ENCODE measurements around the gene PDE6B. TPM values are rescaled to one million over a fixed set of nuclear protein-coding genes. Genes with fewer than 3 reads are reported as not detected.

Gene PDE6B
- total RNA-seq, 4 donors from 2014 or later: 6.4 to 26.4 (median 14.4) TPM

GRCh38 chr4:651884-652642 lies 26.7 kb downstream of the PDE6B start:
- H3K4me1 ChIP-seq: peaks cover 8% of the 10 kb centered on the region in 2 donors
- H3K27me3 ChIP-seq: no peaks in the 10 kb centered on the region
- intact Hi-C loops (cut with DNase I): no loop called here
- no peak for TF ChIP-seq CTCF (IDR thresholded peaks at IDR 0.05)
- no peak for TF ChIP-seq POLR2A (IDR thresholded peaks at IDR 0.05)
- 65 to 68% methylated on average over 23 to 24 of the region's 24 CpGs for WGBS, 2 donors
- no peaks in the 10 kb centered on the region for H3K36me3 ChIP-seq
- H3K9me3 ChIP-seq: no peaks in the 10 kb centered on the region
- no peak overlapping the region for H3K4me3 ChIP-seq (replicated peaks in 1 of 3)
- no peak for DNase-seq
- H3K27ac ChIP-seq: no peak overlapping the region

GRCh38 chr4:653080-653821 lies 27.9 kb downstream of the PDE6B start:
- DNase-seq: no peak
- 81 to 88% methylated on average over 16 to 31 of the region's 35 CpGs for WGBS, 2 donors

GRCh38 chr4:653831-654502 lies 28.6 kb downstream of the PDE6B start:
- TF ChIP-seq POLR2A (IDR thresholded peaks at IDR 0.05) (no peak), CTCF (IDR thresholded peaks at IDR 0.05) (no peak)
- H3K27ac ChIP-seq: no peak overlapping the region
- no peaks in the 10 kb centered on the region for H3K9me3 ChIP-seq
- no peak for DNase-seq
- no peak overlapping the region for H3K4me3 ChIP-seq (replicated peaks in 1 of 3)
- whole genome bisulfite sequencing, 2 donors: 70 to 85% methylated on average over 14 to 25 of the region's 29 CpGs
- H3K36me3 ChIP-seq: no peaks in the 10 kb centered on the region
- intact Hi-C loops (cut with DNase I): no loop called here
- no peaks in the 10 kb centered on the region for H3K27me3 ChIP-seq
- H3K4me1 ChIP-seq: peaks cover 8% of the 10 kb centered on the region in 2 donors

More at GRCh38 chr4:653080-653821, 27.9 kb downstream of the PDE6B start:
- Histone ChIP-seq H3K27ac (no peak overlapping the region), H3K4me1 (peaks cover 8% of the 10 kb centered on the region in 2 donors), H3K36me3 (no peaks in the 10 kb centered on the region), H3K4me3 (replicated peaks in 1 of 3) (no peak overlapping the region), H3K27me3 (no peaks in the 10 kb centered on the region), H3K9me3 (no peaks in the 10 kb centered on the region)
- no peak for TF ChIP-seq CTCF (IDR thresholded peaks at IDR 0.05)
- intact Hi-C loops (cut with DNase I): no loop called here

GRCh38 chr4:654503-654845 lies 29.1 kb downstream of the PDE6B start:
- DNase-seq: no peak
- 96 to 97% methylated on average over 16 to 17 of the region's 17 CpGs for WGBS, 2 donors
- Histone ChIP-seq H3K36me3 (no peaks in the 10 kb centered on the region), H3K27me3 (no peaks in the 10 kb centered on the region), H3K4me3 (replicated peaks in 1 of 3) (no peak overlapping the region), H3K27ac (no peak overlapping the region), H3K9me3 (no peaks in the 10 kb centered on the region), H3K4me1 (peaks cover 8% of the 10 kb centered on the region in 2 donors)
- intact Hi-C loops (cut with DNase I): no loop called here
- no peak for TF ChIP-seq POLR2A (IDR thresholded peaks at IDR 0.05)
- TF ChIP-seq CTCF (IDR thresholded peaks at IDR 0.05): no peak

Measured in thyroid gland (tissue), 4 donors.